Measurements from ENCODE around the gene CHURC1. TPM values are rescaled to one million over a fixed set of nuclear protein-coding genes. Genes with fewer than 3 reads are reported as not detected.

CHURC1 gene
- total RNA-seq, 4 donors from 2014 or later, result 52.4 to 79.2 (median 63.8) TPM

DNA sequence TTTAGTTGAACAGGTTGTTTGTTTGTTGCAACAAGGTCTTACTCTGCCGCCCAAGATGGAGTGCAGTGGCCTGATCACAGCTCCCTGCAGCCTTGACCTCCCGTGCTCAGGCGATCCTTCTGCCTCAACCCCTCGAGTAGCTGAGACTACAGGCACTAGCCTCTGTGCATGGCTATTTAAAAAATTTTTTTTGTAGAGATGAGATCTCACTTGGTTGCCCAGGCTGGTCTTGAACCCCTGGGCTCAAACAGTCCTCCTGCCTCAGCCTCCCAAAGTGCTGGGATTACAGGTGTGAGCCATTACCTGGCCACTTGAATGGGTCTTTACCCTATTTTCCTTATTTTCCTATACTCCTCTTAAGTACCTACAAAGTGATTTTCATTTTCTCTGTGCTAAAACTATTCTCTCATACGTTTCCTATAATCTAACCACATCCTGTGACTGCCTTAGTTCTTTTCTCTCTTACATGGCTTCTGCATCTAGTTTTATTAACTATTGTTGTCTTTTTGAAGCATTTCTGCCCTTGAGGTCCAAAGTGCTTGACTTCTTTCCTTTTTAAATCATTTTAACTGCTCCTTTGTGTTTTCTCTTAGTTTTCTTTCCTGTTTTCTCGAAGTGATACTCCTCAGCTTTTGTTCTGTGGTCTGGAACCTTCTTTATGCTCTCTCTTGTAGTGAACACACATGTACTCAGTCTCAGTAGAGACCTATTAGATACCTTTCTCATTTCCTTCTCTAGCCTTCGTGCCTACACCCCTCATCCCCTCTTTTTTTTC lies 14.2 kb downstream of the CHURC1 start:
- WGBS, 2 donors, result 76 to 79% methylated on average over 7 of the region's 7 CpGs
- TF ChIP-seq, protein P1, sequence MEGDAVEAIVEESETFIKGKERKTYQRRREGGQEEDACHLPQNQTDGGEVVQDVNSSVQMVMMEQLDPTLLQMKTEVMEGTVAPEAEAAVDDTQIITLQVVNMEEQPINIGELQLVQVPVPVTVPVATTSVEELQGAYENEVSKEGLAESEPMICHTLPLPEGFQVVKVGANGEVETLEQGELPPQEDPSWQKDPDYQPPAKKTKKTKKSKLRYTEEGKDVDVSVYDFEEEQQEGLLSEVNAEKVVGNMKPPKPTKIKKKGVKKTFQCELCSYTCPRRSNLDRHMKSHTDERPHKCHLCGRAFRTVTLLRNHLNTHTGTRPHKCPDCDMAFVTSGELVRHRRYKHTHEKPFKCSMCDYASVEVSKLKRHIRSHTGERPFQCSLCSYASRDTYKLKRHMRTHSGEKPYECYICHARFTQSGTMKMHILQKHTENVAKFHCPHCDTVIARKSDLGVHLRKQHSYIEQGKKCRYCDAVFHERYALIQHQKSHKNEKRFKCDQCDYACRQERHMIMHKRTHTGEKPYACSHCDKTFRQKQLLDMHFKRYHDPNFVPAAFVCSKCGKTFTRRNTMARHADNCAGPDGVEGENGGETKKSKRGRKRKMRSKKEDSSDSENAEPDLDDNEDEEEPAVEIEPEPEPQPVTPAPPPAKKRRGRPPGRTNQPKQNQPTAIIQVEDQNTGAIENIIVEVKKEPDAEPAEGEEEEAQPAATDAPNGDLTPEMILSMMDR (IDR thresholded peaks at IDR 0.05), result no peak
- TF ChIP-seq POLR2A (IDR thresholded peaks at IDR 0.05), result no peak
- intact Hi-C loops (cut with DNase I; ENCODE audit: low total_unique reads), result no loop called here
- H3K4me3 ChIP-seq (ENCODE audit: low read depth, poor library complexity, severe bottlenecking), result no peak overlapping the region
- no peak for DNase-seq (ENCODE audit: low spot score in 2 of 2)

DNA sequence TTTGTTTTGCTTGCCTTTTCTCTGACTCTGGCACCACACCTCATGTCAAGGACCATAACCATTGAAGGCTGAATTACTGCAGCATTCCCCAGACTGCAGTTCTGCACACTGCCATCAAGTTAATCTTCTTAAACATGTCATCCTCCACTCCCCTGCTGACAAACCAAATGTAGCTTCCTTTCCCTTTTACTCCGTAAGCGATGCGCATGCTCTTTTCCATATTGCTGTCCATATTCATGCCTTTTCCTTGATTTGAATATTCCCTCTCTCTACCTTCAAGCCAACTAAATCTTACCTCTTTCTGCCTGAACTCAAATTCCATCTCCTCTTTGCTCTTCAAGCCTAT lies 14.7 kb downstream of the CHURC1 start:
- WGBS, 2 donors, result 94 to 97% methylated on average over 3 of the region's 3 CpGs
- no peak overlapping the region for H3K4me3 ChIP-seq (ENCODE audit: low read depth, poor library complexity, severe bottlenecking)
- TF ChIP-seq, protein P1 (IDR thresholded peaks at IDR 0.05), result no peak
- no peak for DNase-seq (ENCODE audit: low spot score in 2 of 2)
- intact Hi-C loops (cut with DNase I; ENCODE audit: low total_unique reads), result no loop called here

DNA sequence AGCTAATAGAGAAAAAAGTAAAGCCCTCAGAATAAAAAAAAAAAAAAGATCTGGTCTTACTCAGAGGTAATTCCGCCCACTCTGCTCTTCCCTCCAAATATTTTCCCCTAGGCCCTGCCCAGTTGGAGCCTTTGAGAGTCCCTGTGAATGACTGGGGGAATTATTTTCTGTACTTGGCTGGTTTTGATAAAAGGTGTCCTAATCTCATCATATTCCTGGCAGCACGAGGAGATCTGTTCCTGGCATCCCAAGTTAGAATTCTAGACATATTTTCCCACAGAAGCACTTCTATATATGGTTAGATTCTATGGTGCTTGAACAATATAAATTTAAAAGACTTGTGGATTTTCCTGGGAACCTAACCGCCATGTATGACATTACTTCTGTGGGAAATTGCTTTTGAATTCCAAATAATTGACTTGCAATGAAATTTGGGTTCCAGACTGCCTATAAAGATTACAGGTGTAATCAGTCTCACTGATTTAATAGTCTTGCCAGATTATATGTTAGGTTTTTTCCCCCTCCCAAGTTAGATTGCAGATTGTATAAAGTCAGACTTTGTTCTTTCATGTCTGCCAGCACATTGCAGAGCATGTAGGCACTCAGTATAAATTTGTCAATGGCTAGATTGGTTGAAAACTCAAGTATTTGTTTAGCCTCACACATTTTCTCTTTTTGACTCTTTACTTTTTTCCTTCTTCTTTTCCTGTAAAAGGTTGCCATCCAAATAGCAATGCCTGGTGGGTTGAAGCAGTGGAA lies 16.0 kb downstream of the CHURC1 start:
- intact Hi-C loops (cut with DNase I; ENCODE audit: low total_unique reads), result no loop called here
- H3K4me3 ChIP-seq (ENCODE audit: low read depth, poor library complexity, severe bottlenecking), result no peak overlapping the region
- no peak for DNase-seq (ENCODE audit: low spot score in 2 of 2)
- WGBS, 2 donors, result 62 to 63% methylated on average over 3 of the region's 3 CpGs
- TF ChIP-seq, protein P1 (IDR thresholded peaks at IDR 0.05), result no peak
- no peak for TF ChIP-seq POLR2A (IDR thresholded peaks at IDR 0.05)

DNA sequence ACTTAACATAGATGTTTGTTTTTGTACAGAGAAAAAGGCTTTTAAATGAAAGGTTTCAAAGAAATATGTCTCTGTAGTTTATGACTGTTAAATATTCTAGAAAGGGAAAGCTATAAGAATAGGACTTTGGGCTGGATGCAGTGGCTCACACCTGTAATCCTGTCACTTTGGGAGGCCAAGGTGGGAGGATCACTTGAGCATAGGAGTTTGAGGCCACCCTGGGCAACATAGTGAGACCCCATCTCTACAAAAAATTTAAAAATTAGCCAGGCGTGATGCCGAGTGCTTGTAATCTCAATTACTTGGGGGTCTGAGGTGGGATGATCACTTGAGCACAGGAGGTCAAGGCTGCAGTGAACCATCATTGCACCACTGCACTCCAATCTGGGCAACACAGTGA lies 16.9 kb downstream of the CHURC1 start:
- intact Hi-C loops (cut with DNase I; ENCODE audit: low total_unique reads), result no loop called here
- DNase-seq (ENCODE audit: low spot score in 2 of 2), result no peak
- 94 to 95% methylated on average over 2 of the region's 2 CpGs for WGBS, 2 donors
- H3K4me3 ChIP-seq (ENCODE audit: low read depth, poor library complexity, severe bottlenecking), result no peak overlapping the region
- TF ChIP-seq, protein P1 (IDR thresholded peaks at IDR 0.05), result no peak
- no peak for TF ChIP-seq POLR2A (IDR thresholded peaks at IDR 0.05)

DNA sequence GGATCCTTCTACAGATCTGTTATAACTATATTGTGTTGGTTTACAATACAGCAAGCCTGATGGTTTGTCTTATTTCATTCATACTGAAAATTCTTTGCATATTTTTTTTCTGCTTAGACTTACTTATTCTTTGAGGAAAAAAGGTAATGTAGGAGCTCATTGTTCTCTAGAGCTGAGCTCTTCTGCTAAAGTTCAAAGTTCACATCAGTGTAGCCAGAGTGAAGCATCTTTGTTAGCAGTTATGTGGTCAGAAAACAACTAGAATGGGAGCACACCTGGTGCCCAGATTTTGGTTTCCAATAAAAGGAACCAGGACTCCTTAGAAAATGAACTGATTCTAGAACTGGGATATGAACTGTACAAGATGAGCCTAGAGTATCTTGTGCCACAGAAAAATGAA lies 18.0 kb downstream of the CHURC1 start:
- intact Hi-C loops (cut with DNase I; ENCODE audit: low total_unique reads), result no loop called here
- no peak overlapping the region for H3K4me3 ChIP-seq (ENCODE audit: low read depth, poor library complexity, severe bottlenecking)
- DNase-seq (ENCODE audit: low spot score in 2 of 2), result no peak
- TF ChIP-seq, protein P1 (IDR thresholded peaks at IDR 0.05), result no peak
- TF ChIP-seq POLR2A (IDR thresholded peaks at IDR 0.05), result no peak
